H1 (cell line): ENCODE results near the gene LAMB3. TPM values are rescaled to one million over a fixed set of nuclear protein-coding genes. Genes with fewer than 3 reads are reported as not detected.

Experiments
- CTCF ChIA-PET: fragments of 300-600 bp; sonication (Branson Sonifier 250); formaldehyde crosslinking; loops from one replicate; lab custom pipeline; 2021; ENCODE audit not compliant: partially characterized antibody; lab: Charles Lee
- POLR2A ChIA-PET: fragments of 300-600 bp; sonication (Branson Sonifier 250); formaldehyde crosslinking; loops from one replicate; lab custom pipeline; 2021; ENCODE audit warnings: inconsistent platforms; ENCODE audit not compliant: partially characterized antibody; lab: Charles Lee
- DNase-seq, 2 experiments: peaks; one replicate each; pipeline versions ENCODE4 v3.0.0 to v3.0.0-alpha.2; 2010 to 2022; ENCODE audit warnings: low spot score in 2 of 2, low read depth in 1 of 2, mixed read lengths in 1 of 2
- FAIRE-seq: peaks from 2 replicates; lab custom pipeline; 2011; peaks lifted over from hg19 to GRCh38; lab: Jason Lieb, UNC
- H2AFZ ChIP-seq: 2 replicates; pipeline ENCODE4 v1.8.1; 2012; ENCODE audit warnings: low read length, inconsistent platforms
- H2AK5ac ChIP-seq: 2 replicates; pipeline ENCODE4 v1.6.1; 2013; ENCODE audit warnings: low read depth, low read length
- H2BK120ac ChIP-seq: replicated peaks from 2 replicates; pipeline ENCODE3; 2013; ENCODE audit warnings: low read depth, low read length, inconsistent platforms
- H2BK12ac ChIP-seq: 2 replicates; pipeline ENCODE4 v1.6.1; 2013; ENCODE audit warnings: low read depth, low read length
- H2BK15ac ChIP-seq: 2 replicates; pipeline ENCODE4 v1.6.1; 2013; ENCODE audit warnings: low read length
- H2BK20ac ChIP-seq: 2 replicates; pipeline ENCODE4 v1.6.1; 2013; ENCODE audit warnings: low read length
- H2BK5ac ChIP-seq: 2 replicates; pipeline ENCODE4 v1.6.1; 2013; ENCODE audit warnings: low read depth, low read length
- H3K14ac ChIP-seq: 2 replicates; pipeline ENCODE4 v1.6.1; 2013; ENCODE audit warnings: inconsistent platforms; ENCODE audit not compliant: insufficient read length
- H3K18ac ChIP-seq: 2 replicates; pipeline ENCODE4 v1.6.1; 2013; ENCODE audit warnings: low read length; ENCODE audit errors: extremely low read depth
- H3K23ac ChIP-seq: 2 replicates; pipeline ENCODE4 v1.6.1; 2013; ENCODE audit warnings: inconsistent platforms; ENCODE audit not compliant: insufficient read length
- H3K23me2 ChIP-seq: 2 replicates; pipeline ENCODE4 v1.6.1; 2013; ENCODE audit warnings: low read depth, low read length
- H3K27ac ChIP-seq: 2 replicates; pipeline ENCODE4 v1.6.1; 2011; ENCODE audit warnings: low read depth, low read length, inconsistent platforms
- H3K27me3 ChIP-seq, 4 experiments: replicated peaks in 1 of 4; 1 replicate in 1 of 4; 2 replicates in 3 of 4; pipeline versions ENCODE4 v1.6.1 to v1.8.1; 2011 to 2013; ENCODE audit warnings: low read length in 3 of 4, mild to moderate bottlenecking in 3 of 4, inconsistent platforms in 2 of 4, mixed read lengths in 2 of 4, moderate library complexity in 1 of 4; ENCODE audit not compliant: control insufficient read depth in 3 of 4, insufficient read depth in 3 of 4; ENCODE audit errors: extremely low read depth in 1 of 4
- H3K36me3 ChIP-seq, 4 experiments: 2 replicates each; pipeline versions ENCODE4 v1.6.1 to v1.8.1; 2011 to 2013; ENCODE audit warnings: mild to moderate bottlenecking in 4 of 4, low read length in 3 of 4, moderate library complexity in 2 of 4, control low read depth in 1 of 4, inconsistent platforms in 1 of 4; ENCODE audit not compliant: insufficient read depth in 4 of 4, control insufficient read depth in 2 of 4
- H3K4ac ChIP-seq: replicated peaks from 2 replicates; pipeline ENCODE3; 2013; ENCODE audit warnings: low read length, low read depth, mixed read lengths, inconsistent platforms; ENCODE audit not compliant: insufficient read length
- H3K4me1 ChIP-seq, 4 experiments: replicated peaks in 1 of 4; 1 replicate in 1 of 4; 2 replicates in 3 of 4; pipeline versions ENCODE4 v1.6.1 to v1.8.1; 2011 to 2013; ENCODE audit warnings: low read length in 3 of 4, inconsistent platforms in 2 of 4, mixed read lengths in 1 of 4; ENCODE audit not compliant: insufficient read depth in 4 of 4, control insufficient read depth in 3 of 4
- H3K4me2 ChIP-seq, 2 experiments: 2 replicates each; pipeline versions ENCODE4 v1.6.1 to v1.8.1; 2011 to 2013; ENCODE audit warnings: low read depth in 2 of 2, low read length in 2 of 2, control low read depth in 1 of 2, inconsistent platforms in 1 of 2, mild to moderate bottlenecking in 1 of 2; ENCODE audit not compliant: insufficient read depth in 1 of 2
- H3K4me3 ChIP-seq, 4 experiments: fragments of 200-600, 300-600 bp in 1 of 4; sonication (generic), shearing (Covaris generic), sonication (Bioruptor Twin) in 1 of 4; 2 replicates each; pipeline versions ENCODE4 v1.5.1 to v1.8.1; 2011 to 2016; ENCODE audit warnings: low read length in 4 of 4, low read depth in 3 of 4, control low read depth in 2 of 4, inconsistent platforms in 2 of 4, mild to moderate bottlenecking in 2 of 4, mixed read lengths in 1 of 4, moderate library complexity in 1 of 4; ENCODE audit not compliant: insufficient read depth in 2 of 4; ENCODE audit errors: extremely low read depth in 1 of 4
- H3K56ac ChIP-seq: replicated peaks from 2 replicates; pipeline ENCODE3; 2013; ENCODE audit warnings: low read depth, mild to moderate bottlenecking, mixed read lengths, low read length, inconsistent platforms; ENCODE audit not compliant: insufficient read length
- H3K79me1 ChIP-seq: 2 replicates; pipeline ENCODE4 v1.6.1; 2013; ENCODE audit warnings: low read depth, low read length, control low read depth
- H3K79me2 ChIP-seq, 2 experiments: 2 replicates each; pipeline versions ENCODE4 v1.6.1 to v1.8.1; 2012 to 2013; ENCODE audit warnings: low read length in 2 of 2, mild to moderate bottlenecking in 2 of 2, inconsistent platforms in 1 of 2; ENCODE audit not compliant: insufficient read depth in 2 of 2, control insufficient read depth in 1 of 2
- H3K9ac ChIP-seq, 4 experiments: replicated peaks in 1 of 4; 1 replicate in 1 of 4; 2 replicates in 3 of 4; pipeline versions ENCODE4 v1.6.1 to v1.8.1; 2011 to 2013; ENCODE audit warnings: low read depth in 3 of 4, low read length in 3 of 4, control low read depth in 2 of 4, mild to moderate bottlenecking in 2 of 4, moderate library complexity in 2 of 4, inconsistent platforms in 1 of 4; ENCODE audit errors: extremely low read depth in 1 of 4
- H3K9me3 ChIP-seq, 2 experiments: 2 replicates each; pipeline versions ENCODE4 v1.6.1 to v1.8.1; 2012 to 2013; ENCODE audit warnings: mild to moderate bottlenecking in 2 of 2, moderate library complexity in 2 of 2, control low read depth in 1 of 2, inconsistent platforms in 1 of 2, low read depth in 1 of 2, low read length in 1 of 2, mixed read lengths in 1 of 2; ENCODE audit not compliant: insufficient read depth in 2 of 2
- H4K20me1 ChIP-seq, 2 experiments: replicated peaks in 1 of 2; 2 replicates each; pipeline versions ENCODE3 to v1.8.1; 2011 to 2013; ENCODE audit warnings: inconsistent platforms in 2 of 2, low read length in 2 of 2, mild to moderate bottlenecking in 1 of 2; ENCODE audit not compliant: insufficient read depth in 2 of 2, control insufficient read depth in 1 of 2
- H4K5ac ChIP-seq: 2 replicates; pipeline ENCODE4 v1.6.1; 2013; ENCODE audit warnings: low read length, low read depth, mixed read lengths, inconsistent platforms; ENCODE audit not compliant: insufficient read length
- H4K8ac ChIP-seq: 2 replicates; pipeline ENCODE4 v1.8.0; 2013; ENCODE audit warnings: mild to moderate bottlenecking, moderate library complexity, low read length, inconsistent platforms; ENCODE audit not compliant: insufficient read depth; ENCODE audit errors: extremely low read depth
- H4K91ac ChIP-seq: replicated peaks from 2 replicates; pipeline ENCODE3; 2013; ENCODE audit warnings: low read length, mixed read lengths, inconsistent platforms; ENCODE audit not compliant: insufficient read length
- BRCA1 ChIP-seq: IDR thresholded peaks from 2 replicates; pipeline ENCODE4 v1.6.1; 2012; ENCODE audit warnings: low read depth, low read length, improper control_type of control experiment
- CHD1 ChIP-seq: IDR thresholded peaks from 2 replicates; pipeline ENCODE4 v1.6.1; 2012; ENCODE audit warnings: low read depth, low read length, improper control_type of control experiment
- CTCF ChIP-seq, 3 experiments: IDR thresholded peaks; 1 replicate in 2 of 3; 2 replicates in 1 of 3; pipeline versions ENCODE4 v1.5.1 to v1.6.1; 2011; ENCODE audit warnings: low read length in 3 of 3, mild to moderate bottlenecking in 3 of 3, inconsistent platforms in 2 of 3, low read depth in 1 of 3, moderate library complexity in 1 of 3; ENCODE audit not compliant: insufficient read depth in 1 of 3; ENCODE audit errors: control extremely low read depth in 1 of 3
- KDM4A ChIP-seq: IDR thresholded peaks from one replicate; pipeline ENCODE4 v1.7.1; 2012; ENCODE audit warnings: low read depth, mild to moderate bottlenecking, moderate library complexity, low read length, inconsistent platforms; ENCODE audit not compliant: severe bottlenecking
- KDM5A ChIP-seq: fragments of 200-600 bp; IDR thresholded peaks from 2 replicates; pipeline ENCODE4 v1.7.1; 2012; ENCODE audit warnings: mild to moderate bottlenecking, low read length, inconsistent platforms, mixed read lengths
- NRF1 ChIP-seq: IDR thresholded peaks from 2 replicates; pipeline ENCODE4 v1.6.1; 2011; ENCODE audit warnings: mild to moderate bottlenecking, low read depth, low read length, improper control_type of control experiment
- RNF2 ChIP-seq: fragments of 200-900, 300-1000 bp; sonication (generic); IDR thresholded peaks from 2 replicates; pipeline ENCODE4 v1.7.1; 2016; ENCODE audit warnings: borderline replicate concordance, low read depth, mild to moderate bottlenecking, antibody characterized with exemption, low read length; ENCODE audit not compliant: poor library complexity, severe bottlenecking; ENCODE audit errors: missing control alignments
- SIN3A ChIP-seq, 2 experiments: IDR thresholded peaks in 1 of 2; conservative IDR thresholded peaks in 1 of 2; 2 replicates each; pipeline ENCODE4 v1.6.1; 2011 to 2012; ENCODE audit warnings: low read length in 2 of 2, improper control_type of control experiment in 1 of 2, low read depth in 1 of 2, mild to moderate bottlenecking in 1 of 2
- SIX5 ChIP-seq: IDR thresholded peaks from 2 replicates; pipeline ENCODE4 v1.6.1; 2011; ENCODE audit warnings: mild to moderate bottlenecking, low read depth, low read length
- SP1 ChIP-seq: IDR thresholded peaks from 2 replicates; pipeline ENCODE4 v1.6.1; 2011; ENCODE audit warnings: low read depth, low read length
- SP2 ChIP-seq: IDR thresholded peaks from 2 replicates; pipeline ENCODE4 v1.6.1; 2012; ENCODE audit warnings: mild to moderate bottlenecking, low read length, inconsistent platforms
- TAF7 ChIP-seq: optimal IDR thresholded peaks from 2 replicates; pipeline ENCODE3; 2011; ENCODE audit warnings: low read depth, mild to moderate bottlenecking, inconsistent platforms, low read length, moderate library complexity, borderline replicate concordance
- WGBS, 2 experiments: shearing (Covaris generic) in 1 of 2; methylation state at CpG; one replicate each; pipeline versions ENCODE4 v1.1.6 to v1.1.7; 2013 to 2015; ENCODE audit warnings: low lambda C conversion rate in 2 of 2, mixed read lengths in 2 of 2, inconsistent platforms in 1 of 2, low coverage in 1 of 2, missing lambda C conversion rate in 1 of 2; ENCODE audit not compliant: insufficient replicate concordance in 2 of 2, insufficient coverage in 1 of 2, insufficient read length in 1 of 2; ENCODE audit errors: extremely low coverage in 1 of 2, missing lambda C conversion rate in 1 of 2; 5-methylcytosine and 5-hydroxymethylcytosine counted together
- polyA plus RNA-seq, 7 experiments: library from polyadenylated mRNA; depleted of rRNA in 3 of 7; stranded (reverse) in 5 of 7; unstranded in 2 of 7; fragments of >200 nt in 5 of 7; fragments of 200-250 nt in 2 of 7; gene quantifications; 1 replicate in 5 of 7; 2 replicates in 1 of 7; 4 replicates in 1 of 7; pipeline versions ENCODE4 v1.2.1 to v1.2.3, GENCODE V29; 2011 to 2013; ENCODE audit warnings: missing spikeins in 2 of 7, mixed read lengths in 2 of 7
- total RNA-seq: library from RNA; stranded (reverse); fragmentation: NEBNext Ultra II Directional; extraction: Animal tissue kit (Norgen Biotek cat#: 25700); gene quantifications from 2 replicates; pipeline ENCODE4 v1.2.1, GENCODE V29; 2021

The LAMB3 gene
- total and polyA plus RNA-seq, 2 of the 8 experiments (the other 6 are each of a cell fraction or from before 2014, with no cell fraction given): 0.45 to 0.50 TPM

- no peak for FAIRE-seq
- no peak overlapping the region for H4K5ac ChIP-seq
- H3K27ac ChIP-seq: no peak overlapping the region
- H2BK12ac ChIP-seq: no peak overlapping the region
- H3K4me1 ChIP-seq: no peaks in the 10 kb centered on the region
- H3K4ac ChIP-seq: no peak overlapping the region
- no peaks in the 10 kb centered on the region for H3K79me2 ChIP-seq
- no peaks in the 10 kb centered on the region for H3K36me3 ChIP-seq
- no peak overlapping the region for H3K23ac ChIP-seq
- no peak overlapping the region for H3K18ac ChIP-seq
- H3K79me1 ChIP-seq: no peaks in the 10 kb centered on the region
- no peak overlapping the region for H3K9ac ChIP-seq
- no peak overlapping the region for H3K14ac ChIP-seq
- no peak overlapping the region for H3K56ac ChIP-seq
- H3K4me3 ChIP-seq: no peak overlapping the region
- no peak overlapping the region for H4K8ac ChIP-seq
- H2AK5ac ChIP-seq: no peak overlapping the region
- ChIA-PET CTCF (interaction anchor here (0.6 to 28.8 kb wide), 10 partner anchors 11 to 141 kb away, joined by 3 to 636 read pairs (median 6); partner anchors contain the start of gene CAMK1G), POLR2A (interaction anchor here (1.2 kb wide), 1 partner anchor 8 kb away, joined by 3 read pairs; no protein-coding TSS in a partner anchor)
- no peak overlapping the region for H2BK20ac ChIP-seq
- no peaks in the 10 kb centered on the region for H4K20me1 ChIP-seq
- no peak overlapping the region for H2AFZ ChIP-seq
- H3K23me2 ChIP-seq: no peaks in the 10 kb centered on the region
- WGBS, 2 experiments: 71% methylated on average over 8 of the region's 8 CpGs; no CpG with 5 or more reads in 1 of the 2 experiments
- H2BK5ac ChIP-seq: no peak overlapping the region
- H3K9me3 ChIP-seq: no peaks in the 10 kb centered on the region
- H2BK120ac ChIP-seq: no peak overlapping the region
- H3K27me3 ChIP-seq: no peaks in the 10 kb centered on the region
- DNase-seq: no peak
- no peak overlapping the region for H2BK15ac ChIP-seq
- no peak overlapping the region for H3K4me2 ChIP-seq
- H4K91ac ChIP-seq: no peak overlapping the region
- TF ChIP-seq RNF2 (no peak), CHD1 (no peak), SP2 (no peak), NRF1 (no peak), SP1 (no peak), CTCF (IDR thresholded peaks at IDR 0.05; ENCODE audit: control extremely low read depth in 1 of 3, insufficient read depth in 1 of 3, low read depth in 1 of 3, low read length in 3 of 3) (no peak), KDM5A (no peak), BRCA1 (no peak), KDM4A (no peak), SIX5 (no peak), SIN3A (conservative IDR thresholded peaks at IDR 0.05 in 1 of 2, IDR thresholded peaks at IDR 0.05 in 1 of 2; ENCODE audit: low read depth in 1 of 2, low read length in 2 of 2) (no peak), TAF7 (no peak)
These were observed 44.4 kb downstream of the LAMB3 start for GRCh38 chr1:209607795-209608178.
